ENCODE measurements around the gene MRPS23. TPM values are rescaled to one million over a fixed set of nuclear protein-coding genes. Genes with fewer than 3 reads are reported as not detected.

The MRPS23 gene
- total RNA-seq, 8 experiments from 2014 or later, result 33.4 to 72.9 (median 47.4) TPM

DNA sequence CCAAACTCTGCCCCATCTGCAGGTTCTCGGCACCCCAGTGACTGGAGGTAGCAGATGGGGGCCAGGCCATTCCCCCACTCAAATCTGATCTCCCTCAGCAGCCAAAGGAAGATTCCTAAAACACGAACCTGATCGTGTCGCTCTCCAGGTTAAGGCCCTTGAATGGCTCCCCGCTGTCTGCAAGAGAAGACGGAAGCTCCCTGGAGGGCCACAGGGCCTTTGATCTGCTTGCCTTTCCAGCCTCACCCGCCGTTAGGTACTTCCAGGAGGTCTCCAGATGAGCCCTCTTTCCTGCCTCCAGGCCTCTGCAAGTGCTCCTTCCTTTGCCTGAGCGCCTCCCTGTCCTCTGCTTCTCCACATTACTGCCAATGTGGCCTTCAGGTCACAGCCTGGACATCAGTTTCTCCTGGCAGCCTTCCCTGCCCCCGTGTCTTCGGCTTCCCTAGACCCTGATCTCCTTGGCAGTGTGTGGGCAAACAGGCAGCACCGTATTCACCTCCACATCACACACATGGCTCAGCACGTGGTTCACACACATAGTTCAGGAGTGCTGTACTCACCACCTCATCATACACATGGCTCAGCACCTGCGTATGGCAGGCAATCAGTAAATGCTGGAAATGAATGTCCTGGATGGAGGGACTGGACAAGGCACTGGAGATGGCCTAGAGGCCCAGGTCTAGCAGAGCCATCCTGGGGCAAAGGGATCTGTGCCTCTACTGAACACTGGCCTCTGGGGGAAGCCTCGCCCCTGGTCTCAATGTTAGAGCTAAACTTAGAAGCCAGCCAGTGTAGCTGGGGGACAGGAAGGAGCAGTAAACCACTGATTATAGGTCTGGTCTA is 26.4 kb upstream of the MRPS23 start:
- in situ Hi-C loops (cut with MboI; ENCODE audit: low pct_unique_long_range_greater_than_20kb in 2 of 9, low sequenced_read_pairs in 9 of 9, unreplicated experiment in 9 of 9), result loop anchor here in 3 of 9 experiments (10.0 to 25.0 kb wide), 3 partner anchors 109 to 119 kb away; partner anchors contain the start of gene VEZF1 (in 2 of the 3)
- 71 to 100% (median 86%) methylated on average over 1 to 8 of the region's 15 CpGs; no CpG with 5 or more reads in 3 of the 10 experiments for WGBS, 10 experiments
- Histone ChIP-seq H3K27ac (peak overlapping the region in 1 of 2 donors; percentile 96), H3K4me1 (replicated peaks in 1 of 2) (peaks cover 41 to 55% of the 10 kb centered on the region in 2 donors), H3K4me3 (no peak overlapping the region)
- ATAC-seq (replicated peaks in 6 of 8), result no peak

DNA sequence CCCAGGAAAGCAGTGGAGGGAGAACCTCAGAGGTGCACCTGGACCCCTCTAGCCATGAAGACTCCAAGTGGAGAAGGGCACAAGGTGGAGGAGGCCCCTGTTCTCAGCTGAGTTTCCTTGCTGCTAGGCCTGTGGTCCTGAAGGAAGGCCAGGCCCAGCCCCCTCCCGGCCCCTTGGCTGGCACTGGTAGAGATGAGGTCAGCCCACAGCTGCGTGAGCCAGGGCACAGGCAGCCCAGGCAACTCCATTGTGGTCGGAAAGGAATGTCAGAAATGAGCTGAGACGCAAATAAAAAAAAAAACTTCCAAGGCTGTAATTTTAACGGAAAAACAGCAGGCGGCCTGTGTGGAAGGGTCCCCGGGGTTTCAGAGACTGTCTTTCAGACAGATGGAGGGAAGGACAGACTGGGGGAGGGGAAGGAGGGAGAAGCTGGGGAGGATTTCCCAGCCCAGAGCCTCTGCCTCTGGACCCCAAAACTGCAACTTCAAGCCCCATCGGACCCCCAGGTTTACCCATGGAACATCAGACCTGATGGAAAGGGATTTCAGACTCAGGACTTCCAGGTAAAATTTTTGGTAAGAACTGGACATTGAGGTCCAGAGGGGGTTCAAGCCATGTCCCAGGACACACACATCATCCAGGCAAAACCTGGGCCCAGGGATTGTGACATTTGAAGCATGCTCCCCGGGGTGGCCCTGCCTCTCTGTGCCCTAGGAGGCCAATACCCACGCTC is 25.6 kb upstream of the MRPS23 start:
- ATAC-seq (replicated peaks in 6 of 8), result peak; percentile 74 to 90 (median 78)
- Histone ChIP-seq H3K4me3 (no peak overlapping the region), H3K27ac (peak overlapping the region; percentile 83 to 96), H3K4me1 (replicated peaks in 1 of 2) (peaks cover 37 to 48% of the 10 kb centered on the region in 2 donors)
- WGBS, 10 experiments, result 0 to 80% (median 10%) methylated on average over 1 to 6 of the region's 10 CpGs; no CpG with 5 or more reads in 3 of the 10 experiments
- in situ Hi-C loops (cut with MboI; ENCODE audit: low pct_unique_long_range_greater_than_20kb in 2 of 9, low sequenced_read_pairs in 9 of 9, unreplicated experiment in 9 of 9), result loop anchor here in 3 of 9 experiments (10.0 to 25.0 kb wide), 3 partner anchors 109 to 119 kb away; partner anchors contain the start of gene VEZF1 (in 2 of the 3)

DNA sequence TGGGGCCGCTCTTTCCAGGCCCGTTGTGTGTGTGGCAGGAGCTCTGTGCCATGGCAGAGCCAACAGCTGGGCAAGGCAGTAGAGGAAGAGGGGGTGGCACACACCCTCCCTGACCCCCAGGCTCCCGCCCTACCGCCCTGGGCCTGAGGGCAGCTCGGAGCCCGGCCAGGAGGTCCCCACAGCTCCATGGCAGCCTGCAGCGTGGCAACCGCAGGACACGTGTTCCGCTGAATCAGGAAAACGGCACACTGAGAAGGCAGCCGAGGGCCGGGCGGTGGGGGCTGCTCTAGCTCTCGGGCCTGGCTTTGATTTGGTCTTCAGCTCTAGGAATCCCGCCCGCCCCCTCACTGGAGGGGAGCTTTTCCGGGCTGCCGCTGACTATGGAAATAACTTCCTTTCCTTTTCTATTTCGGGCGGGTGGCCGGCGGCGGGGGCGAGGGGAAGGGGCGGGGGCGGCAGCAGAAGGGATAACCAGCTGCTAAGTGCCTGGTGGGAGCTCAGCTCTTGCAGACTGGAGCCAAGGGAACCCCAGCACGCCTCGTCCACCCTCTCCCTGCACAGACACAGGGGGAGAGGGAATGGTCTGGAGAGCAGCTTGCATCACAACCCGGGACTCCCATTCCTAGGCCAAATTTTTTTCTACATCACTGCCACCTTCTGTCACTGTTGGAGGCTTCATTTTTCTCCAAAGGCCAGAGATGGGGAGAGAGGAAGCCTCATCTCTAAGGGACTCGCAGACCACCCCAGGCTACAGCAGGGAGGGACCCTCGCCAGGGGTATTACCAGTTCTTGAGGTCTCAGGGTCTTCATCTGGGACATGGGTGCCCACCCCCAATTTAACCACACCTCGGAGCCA is 24.8 kb upstream of the MRPS23 start:
- peak overlapping the region; percentile 86 to 96 for H3K27ac ChIP-seq
- in situ Hi-C loops (cut with MboI; ENCODE audit: low pct_unique_long_range_greater_than_20kb in 2 of 9, low sequenced_read_pairs in 9 of 9, unreplicated experiment in 9 of 9), result loop anchor here in 6 of 9 experiments (10.0 to 25.0 kb wide), 4 partner anchors 110 to 238 kb away; partner anchors contain the start of gene VEZF1 (in 3 of the 6)
- H3K4me1 ChIP-seq (replicated peaks in 1 of 2), result peaks cover 40 to 50% of the 10 kb centered on the region in 2 donors
- WGBS, 10 experiments, result 0 to 83% (median 10%) methylated on average over 1 to 3 of the region's 33 CpGs; no CpG with 5 or more reads in 4 of the 10 experiments
- ATAC-seq (replicated peaks in 6 of 8), result peak; percentile 42 to 83 (median 80)
- H3K4me3 ChIP-seq, result no peak overlapping the region

- H3K4me3 ChIP-seq, result no peak overlapping the region
- peak overlapping the region; percentile 86 to 96 for H3K27ac ChIP-seq
- 51 to 80% (median 60%) methylated on average over 1 to 6 of the region's 7 CpGs; no CpG with 5 or more reads in 7 of the 10 experiments for WGBS, 10 experiments
- no peak for ATAC-seq (replicated peaks in 6 of 8)
- in situ Hi-C loops (cut with MboI; ENCODE audit: low pct_unique_long_range_greater_than_20kb in 2 of 9, low sequenced_read_pairs in 9 of 9, unreplicated experiment in 9 of 9), result loop anchor here in 5 of 9 experiments (10.0 to 25.0 kb wide), 4 partner anchors 111 to 238 kb away; partner anchors contain the start of gene VEZF1 (in 2 of the 5)
- peaks cover 40 to 44% of the 10 kb centered on the region in 2 donors for H3K4me1 ChIP-seq (replicated peaks in 1 of 2)
Observed at GRCh38 chr17:57874058-57874419, 24.2 kb upstream of the MRPS23 start.

DNA sequence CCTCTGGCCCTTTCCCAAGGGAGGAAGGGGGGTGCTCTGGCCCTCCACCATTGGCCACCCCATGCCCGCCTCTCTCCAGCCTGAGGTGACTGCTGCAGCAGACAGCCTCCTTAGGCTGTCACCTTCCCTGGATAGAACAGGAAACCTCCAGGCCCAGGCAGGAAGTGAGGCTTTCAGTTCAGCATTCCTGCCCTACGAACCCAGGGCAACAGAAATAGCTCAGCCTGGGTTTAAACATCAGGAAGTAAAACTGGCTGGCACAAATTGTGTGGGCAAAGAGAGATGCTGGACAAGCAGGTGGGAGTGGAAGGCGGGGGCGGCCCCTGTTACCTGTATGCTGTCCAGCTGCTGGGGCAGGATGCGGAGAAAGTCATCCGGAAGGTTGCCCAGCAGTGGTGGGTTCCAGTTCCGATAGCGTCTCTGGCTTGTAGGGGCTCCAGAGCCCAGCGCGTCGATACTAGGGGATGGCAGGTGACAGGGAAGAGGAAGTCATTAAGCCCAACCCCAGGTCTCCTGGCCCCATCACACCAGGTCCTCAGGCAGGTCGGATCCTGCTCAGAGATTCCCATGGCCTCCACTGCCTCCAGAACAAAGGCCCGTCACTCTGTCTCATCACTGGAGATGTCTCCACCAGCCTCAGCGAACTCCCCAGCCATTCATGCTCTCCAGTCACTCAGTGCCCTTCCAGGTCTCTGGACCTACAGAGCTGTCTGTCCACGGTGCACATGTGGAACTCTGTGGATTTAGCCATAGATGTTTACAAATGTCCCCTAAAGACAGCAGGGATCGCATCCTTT is 23.6 kb upstream of the MRPS23 start:
- peaks cover 45% of the 10 kb centered on the region in 2 donors for H3K4me1 ChIP-seq (replicated peaks in 1 of 2)
- 87 to 100% (median 95%) methylated on average over 1 to 6 of the region's 16 CpGs; no CpG with 5 or more reads in 2 of the 10 experiments for WGBS, 10 experiments
- no peak for ATAC-seq (replicated peaks in 6 of 8)
- H3K4me3 ChIP-seq, result no peak overlapping the region
- peak overlapping the region; percentile 86 to 96 for H3K27ac ChIP-seq
- in situ Hi-C loops (cut with MboI; ENCODE audit: low pct_unique_long_range_greater_than_20kb in 2 of 9, low sequenced_read_pairs in 9 of 9, unreplicated experiment in 9 of 9), result loop anchor here in 5 of 9 experiments (10.0 to 25.0 kb wide), 4 partner anchors 111 to 239 kb away; partner anchors contain the start of gene VEZF1 (in 2 of the 5)

- no peak overlapping the region for H3K4me3 ChIP-seq
- no peak overlapping the region for H3K27ac ChIP-seq
- in situ Hi-C loops (cut with MboI; ENCODE audit: low pct_unique_long_range_greater_than_20kb in 2 of 9, low sequenced_read_pairs in 9 of 9, unreplicated experiment in 9 of 9), result loop anchor here in 5 of 9 experiments (10.0 to 25.0 kb wide), 4 partner anchors 112 to 240 kb away; partner anchors contain the start of gene VEZF1 (in 2 of the 5)
- H3K4me1 ChIP-seq (replicated peaks in 1 of 2), result peaks cover 46 to 51% of the 10 kb centered on the region in 2 donors
- no peak for ATAC-seq (replicated peaks in 6 of 8)
- 96 to 100% (median 100%) methylated on average over 1 to 14 of the region's 14 CpGs; no CpG with 5 or more reads in 5 of the 10 experiments for WGBS, 10 experiments
Observed at GRCh38 chr17:57872536-57872935, 22.7 kb upstream of the MRPS23 start.

- 59 to 100% (median 90%) methylated on average over 1 to 6 of the region's 8 CpGs; no CpG with 5 or more reads in 5 of the 10 experiments for WGBS, 10 experiments
- in situ Hi-C loops (cut with MboI; ENCODE audit: low pct_unique_long_range_greater_than_20kb in 2 of 9, low sequenced_read_pairs in 9 of 9, unreplicated experiment in 9 of 9), result loop anchor here in 5 of 9 experiments (10.0 to 25.0 kb wide), 4 partner anchors 113 to 240 kb away; partner anchors contain the start of gene VEZF1 (in 2 of the 5)
- Histone ChIP-seq H3K27ac (no peak overlapping the region), H3K4me1 (replicated peaks in 1 of 2) (peaks cover 46 to 51% of the 10 kb centered on the region in 2 donors), H3K4me3 (no peak overlapping the region)
- no peak for ATAC-seq (replicated peaks in 6 of 8)
Observed at GRCh38 chr17:57871863-57872262, 22.0 kb upstream of the MRPS23 start.

DNA sequence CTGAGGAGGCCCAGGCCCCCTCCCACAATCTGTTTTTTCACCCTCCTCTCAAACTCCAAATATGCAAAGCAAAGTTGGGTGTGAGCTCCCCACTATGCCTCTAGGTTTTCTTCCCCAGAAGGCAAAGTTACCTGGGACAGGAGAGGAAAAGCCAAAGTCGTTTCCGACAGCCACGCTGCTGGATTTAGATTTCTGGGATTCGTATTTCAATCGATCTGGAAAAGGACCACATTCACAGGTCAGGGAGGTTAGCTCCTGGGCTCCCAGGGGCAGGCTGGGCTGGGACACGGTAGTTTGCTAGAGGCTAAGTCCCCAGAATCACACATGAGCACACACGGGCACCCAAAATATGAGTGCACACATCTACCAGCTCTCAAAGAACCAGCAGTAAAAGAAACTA is 21.3 kb upstream of the MRPS23 start:
- 40 to 100% (median 90%) methylated on average over 1 to 6 of the region's 7 CpGs; no CpG with 5 or more reads in 3 of the 10 experiments for WGBS, 10 experiments

DNA sequence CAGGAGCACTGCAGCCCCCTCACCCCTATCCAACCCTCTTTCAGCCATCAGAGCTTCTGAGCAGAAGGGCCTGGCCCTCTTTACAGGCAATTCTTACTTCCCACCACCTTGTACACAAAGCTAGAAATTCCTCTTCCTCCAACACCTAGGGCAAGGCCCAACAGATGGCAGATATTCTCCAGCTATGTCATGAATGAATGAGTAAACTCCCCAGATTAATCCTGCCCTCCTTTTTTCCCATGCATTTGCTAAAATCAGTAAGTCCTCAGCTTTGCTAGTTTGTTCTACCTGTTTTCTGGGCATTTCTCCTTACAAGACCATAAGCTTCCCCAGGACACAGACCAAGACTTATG is 20.4 kb upstream of the MRPS23 start:
- in situ Hi-C loops (cut with MboI; ENCODE audit: low pct_unique_long_range_greater_than_20kb in 2 of 9, low sequenced_read_pairs in 9 of 9, unreplicated experiment in 9 of 9), result loop anchor here in 5 of 9 experiments (10.0 to 25.0 kb wide), 4 partner anchors 115 to 242 kb away; partner anchors contain the start of gene VEZF1 (in 2 of the 5)

More for the DNA sequence above, 21.3 kb upstream of the MRPS23 start:
- Histone ChIP-seq H3K4me3 (no peak overlapping the region), H3K27ac (no peak overlapping the region), H3K4me1 (replicated peaks in 1 of 2) (peaks cover 41 to 49% of the 10 kb centered on the region in 2 donors)
- in situ Hi-C loops (cut with MboI; ENCODE audit: low pct_unique_long_range_greater_than_20kb in 2 of 9, low sequenced_read_pairs in 9 of 9, unreplicated experiment in 9 of 9), result loop anchor here in 5 of 9 experiments (10.0 to 25.0 kb wide), 4 partner anchors 114 to 241 kb away; partner anchors contain the start of gene VEZF1 (in 2 of the 5)
- no peak for ATAC-seq (replicated peaks in 6 of 8)

DNA sequence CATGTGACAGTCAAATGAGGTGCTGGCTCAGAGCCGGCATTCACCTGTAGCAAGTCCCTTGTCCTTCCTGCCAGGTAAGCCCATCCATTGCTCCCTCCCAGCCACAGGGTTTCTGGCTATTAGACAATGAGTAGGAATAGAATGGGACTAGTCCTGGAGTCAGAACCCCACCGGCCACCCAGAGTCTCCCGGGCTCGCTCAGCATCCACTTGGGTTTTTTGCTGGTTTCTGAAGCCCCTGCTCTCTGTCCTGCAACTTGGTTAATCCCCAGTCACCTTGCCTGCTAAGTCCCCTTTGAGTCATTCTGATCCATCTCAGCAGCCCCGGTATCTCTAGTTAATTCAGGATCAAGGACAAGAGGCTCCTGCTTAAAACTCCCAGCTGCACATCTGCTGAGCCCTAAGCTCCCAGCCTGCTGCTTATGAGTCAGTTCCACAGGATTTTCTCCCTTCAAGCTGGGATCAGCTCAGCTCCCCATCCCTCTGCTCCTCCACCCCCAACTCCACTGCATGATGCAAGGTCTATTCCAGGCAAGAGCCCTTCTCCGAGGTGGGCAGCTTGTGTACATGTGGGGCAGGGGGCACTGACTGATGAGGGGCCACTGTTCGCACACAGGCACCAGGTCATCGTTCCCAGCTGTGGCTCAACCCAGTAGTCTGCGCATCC is 19.9 kb upstream of the MRPS23 start:
- in situ Hi-C loops (cut with MboI; ENCODE audit: low pct_unique_long_range_greater_than_20kb in 2 of 9, low sequenced_read_pairs in 9 of 9, unreplicated experiment in 9 of 9), result loop anchor here in 6 of 9 experiments (10.0 to 25.0 kb wide), 5 partner anchors 115 to 245 kb away; partner anchors contain the start of gene VEZF1 (in 2 of the 6)
- WGBS, 10 experiments, result 67 to 100% (median 95%) methylated on average over 1 to 4 of the region's 9 CpGs; no CpG with 5 or more reads in 4 of the 10 experiments

More for the DNA sequence above, 20.4 kb upstream of the MRPS23 start:
- peak in 1 of 8 experiments; percentile 4 for ATAC-seq (replicated peaks in 6 of 8)
- Histone ChIP-seq H3K4me1 (replicated peaks in 1 of 2) (peaks cover 32 to 40% of the 10 kb centered on the region in 2 donors), H3K27ac (no peak overlapping the region), H3K4me3 (no peak overlapping the region)

More for the DNA sequence above, 19.9 kb upstream of the MRPS23 start:
- ATAC-seq (replicated peaks in 6 of 8), result peak in 5 of 8 experiments; percentile 4 to 19 (median 17)
- H3K4me1 ChIP-seq (replicated peaks in 1 of 2), result peaks cover 27 to 35% of the 10 kb centered on the region in 2 donors
- H3K4me3 ChIP-seq, result no peak overlapping the region
- no peak overlapping the region for H3K27ac ChIP-seq
